Stomach (tissue), 4 donors: ENCODE measurements around the gene HEMK1.

ENCODE experiments used
- EP300 ChIP-seq: sonication (generic); formaldehyde crosslinking; IDR thresholded peaks from one replicate; pipeline ENCODE4 v1.6.1; 2017; ENCODE audit warnings: antibody characterized with exemption
- POLR2A ChIP-seq, 4 donors: fragments of 450-650 bp; IDR thresholded peaks; one replicate each; pipeline ENCODE4 v1.6.1; 2016; ENCODE audit warnings: antibody characterized with exemption in 4 of 4, control low read depth in 2 of 4, mild to moderate bottlenecking in 1 of 4, moderate library complexity in 1 of 4
- POLR2AphosphoS5 ChIP-seq, 3 donors: sonication (generic); formaldehyde crosslinking; IDR thresholded peaks; one replicate each; pipeline ENCODE4 v1.6.1; 2016; ENCODE audit warnings: antibody characterized with exemption in 3 of 3
- TF ChIP-seq, protein P1 (sequence below), 7 experiments: fragments of 450-650 bp in 4 of 7; fragments of 200-600 bp in 3 of 7; sonication (generic) in 3 of 7; IDR thresholded peaks; one replicate each; pipeline ENCODE4 v1.5.1; 2016 to 2019; ENCODE audit warnings: antibody characterized with exemption in 7 of 7, control low read depth in 2 of 7, mild to moderate bottlenecking in 1 of 7

DNA sequence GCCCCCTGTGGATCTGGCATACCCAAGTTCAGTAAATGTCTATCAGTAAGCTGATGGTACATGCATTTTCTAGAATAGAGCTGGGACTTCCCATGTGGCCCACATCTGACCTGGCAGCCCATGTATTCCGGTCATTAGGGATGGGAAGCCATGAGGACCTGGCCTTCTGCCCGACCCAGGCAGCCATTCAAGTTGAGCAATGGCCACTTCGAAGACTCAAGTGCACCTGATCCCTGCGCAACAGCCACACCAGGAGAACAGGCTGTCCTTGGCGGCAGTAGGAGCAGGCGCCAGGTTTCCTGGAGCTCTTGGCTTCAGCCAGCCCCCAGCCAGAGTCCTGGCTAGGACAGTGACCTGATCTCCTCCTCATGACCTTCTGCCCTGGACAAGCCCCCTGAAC lies 14.6 kb downstream of the HEMK1 start:
- TF ChIP-seq, protein P1, sequence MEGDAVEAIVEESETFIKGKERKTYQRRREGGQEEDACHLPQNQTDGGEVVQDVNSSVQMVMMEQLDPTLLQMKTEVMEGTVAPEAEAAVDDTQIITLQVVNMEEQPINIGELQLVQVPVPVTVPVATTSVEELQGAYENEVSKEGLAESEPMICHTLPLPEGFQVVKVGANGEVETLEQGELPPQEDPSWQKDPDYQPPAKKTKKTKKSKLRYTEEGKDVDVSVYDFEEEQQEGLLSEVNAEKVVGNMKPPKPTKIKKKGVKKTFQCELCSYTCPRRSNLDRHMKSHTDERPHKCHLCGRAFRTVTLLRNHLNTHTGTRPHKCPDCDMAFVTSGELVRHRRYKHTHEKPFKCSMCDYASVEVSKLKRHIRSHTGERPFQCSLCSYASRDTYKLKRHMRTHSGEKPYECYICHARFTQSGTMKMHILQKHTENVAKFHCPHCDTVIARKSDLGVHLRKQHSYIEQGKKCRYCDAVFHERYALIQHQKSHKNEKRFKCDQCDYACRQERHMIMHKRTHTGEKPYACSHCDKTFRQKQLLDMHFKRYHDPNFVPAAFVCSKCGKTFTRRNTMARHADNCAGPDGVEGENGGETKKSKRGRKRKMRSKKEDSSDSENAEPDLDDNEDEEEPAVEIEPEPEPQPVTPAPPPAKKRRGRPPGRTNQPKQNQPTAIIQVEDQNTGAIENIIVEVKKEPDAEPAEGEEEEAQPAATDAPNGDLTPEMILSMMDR (IDR thresholded peaks at IDR 0.05) = no peak
- TF ChIP-seq POLR2AphosphoS5 (IDR thresholded peaks at IDR 0.05) (peak; percentile 9 to 43 (median 35)), EP300 (no peak), POLR2A (IDR thresholded peaks at IDR 0.05) (no peak)
